NCI-H510A treated with DMSO at 0.1 percent for 48 hours (cell line): Measurements from ENCODE around the gene PCGF2.

Experiments
- DNase-seq: peaks from one replicate; lab custom pipeline; 2025; lab: John Stamatoyannopoulos, UW

The PCGF2 gene

GRCh38 chr17:38717139-38717745 lies 30.9 kb downstream of the PCGF2 start:
- no peak for DNase-seq

GRCh38 chr17:38716368-38717005 lies 31.6 kb downstream of the PCGF2 start:
- no peak for DNase-seq

DNA sequence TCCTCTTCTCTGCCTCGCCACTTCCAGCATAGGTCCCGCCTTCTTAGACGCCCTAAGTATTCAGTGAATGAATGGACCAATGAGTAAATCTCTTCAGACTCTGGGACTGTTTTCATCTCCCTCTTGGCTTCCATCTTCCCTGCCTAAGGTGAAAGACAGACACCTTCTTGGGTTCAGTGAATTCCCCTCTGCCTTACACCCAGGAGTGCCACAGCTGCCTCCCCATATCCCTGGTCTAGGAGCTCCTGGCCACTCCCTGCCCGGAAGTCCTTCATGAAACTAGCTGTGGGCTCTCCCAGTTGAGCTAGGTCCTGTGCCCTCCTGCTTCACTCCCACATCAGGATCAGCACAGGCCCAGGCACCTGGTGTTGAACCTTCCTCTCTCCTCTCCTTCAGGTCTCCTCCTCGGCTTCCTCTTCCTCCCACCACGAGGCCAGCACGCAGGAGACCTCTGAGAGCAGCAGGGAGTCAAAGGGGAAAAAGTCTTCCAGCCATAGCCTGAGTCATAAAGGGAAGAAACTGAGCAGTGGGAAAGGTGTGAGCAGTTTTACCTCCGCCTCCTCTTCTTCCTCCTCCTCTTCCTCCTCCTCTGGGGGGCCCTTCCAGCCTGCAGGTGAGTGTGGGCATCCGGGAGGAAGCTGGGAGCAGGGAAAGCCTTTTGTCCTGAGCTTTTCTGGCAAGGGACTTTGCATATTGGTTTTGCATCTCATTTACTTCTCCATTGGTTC lies 32.8 kb downstream of the PCGF2 start:
- DNase-seq: no peak

- DNase-seq: no peak
Measured at GRCh38 chr17:38713456-38714075, 34.6 kb downstream of the PCGF2 start.

GRCh38 chr17:38712593-38712992 lies 35.5 kb downstream of the PCGF2 start:
- DNase-seq: no peak

DNA sequence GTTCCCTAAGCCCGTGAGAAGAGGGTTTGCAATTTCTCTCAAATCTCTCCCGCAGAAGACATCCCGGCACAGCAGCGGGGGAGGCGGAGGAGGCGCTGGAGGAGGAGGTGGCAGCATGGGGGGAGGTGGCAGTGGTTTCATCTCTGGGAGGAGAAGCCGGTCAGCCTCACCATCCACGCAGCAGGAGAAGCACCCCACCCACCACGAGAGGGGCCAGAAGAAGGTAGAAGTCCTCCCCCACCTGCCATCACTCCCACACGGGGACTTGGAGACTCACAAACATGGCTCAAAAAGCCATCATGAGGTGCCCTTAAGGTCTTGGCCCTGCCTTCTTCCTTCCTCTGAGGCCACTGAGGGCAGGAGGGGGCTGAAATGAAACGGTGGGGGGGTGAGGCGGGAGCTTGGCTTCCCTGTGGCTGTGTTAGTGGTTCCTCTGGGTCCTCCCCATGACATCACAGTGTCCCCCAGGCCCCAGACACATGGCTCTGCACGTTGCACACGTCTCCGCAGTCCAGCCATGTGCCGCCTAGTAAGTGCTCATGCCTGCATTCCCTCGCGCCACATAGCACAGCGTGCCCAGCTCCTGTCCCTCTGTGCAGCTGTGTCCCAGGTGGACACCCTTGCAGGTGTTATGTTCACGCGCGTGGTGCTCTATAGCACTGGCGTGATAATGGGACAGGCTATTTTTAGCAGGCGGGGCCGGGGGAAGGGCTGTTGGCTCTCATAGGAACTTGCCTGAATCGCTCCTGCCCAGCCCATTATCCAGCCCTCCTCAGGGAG lies 36.2 kb downstream of the PCGF2 start:
- DNase-seq: no peak

- DNase-seq: no peak
Measured at GRCh38 chr17:38710985-38711384, 37.2 kb downstream of the PCGF2 start.

- no peak for DNase-seq
Measured at GRCh38 chr17:38710604-38710962, 37.6 kb downstream of the PCGF2 start.

DNA sequence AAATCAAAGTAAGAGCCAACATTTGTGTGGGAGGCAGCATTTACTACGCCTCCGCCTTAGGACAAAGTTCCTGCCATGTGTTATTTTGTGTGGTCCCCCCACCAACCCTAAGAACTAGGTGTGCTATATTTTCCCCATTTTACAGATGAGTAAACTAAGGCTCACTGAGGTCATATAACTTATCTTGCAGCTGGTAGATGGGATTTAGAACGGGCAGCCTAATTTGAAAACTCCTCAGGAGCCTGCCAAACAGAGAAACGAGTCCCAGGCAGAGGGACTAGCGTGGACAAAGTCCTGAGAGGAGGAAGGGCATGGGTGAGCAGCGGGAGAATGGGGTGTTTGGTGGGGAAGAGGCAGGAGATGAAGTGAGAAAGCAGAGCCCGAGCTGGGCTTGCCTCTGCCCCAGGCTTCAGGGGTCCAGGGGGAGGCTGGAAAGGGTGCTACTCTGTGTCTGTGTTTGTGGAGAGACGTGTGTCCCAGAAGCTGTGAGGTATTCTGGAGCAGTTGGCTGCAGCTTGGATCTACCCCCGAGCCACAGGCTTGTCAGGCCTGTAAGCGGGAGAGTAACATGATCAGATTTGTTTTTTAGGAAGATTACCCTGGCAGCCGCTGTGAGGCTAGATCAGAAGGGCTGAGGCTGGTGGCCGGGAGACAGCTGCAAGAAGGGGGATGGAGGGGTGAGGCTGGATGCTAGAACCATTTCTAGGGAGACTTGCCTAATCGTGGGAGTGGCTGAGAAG lies 38.1 kb downstream of the PCGF2 start:
- no peak for DNase-seq

GRCh38 chr17:38709104-38709820 lies 38.9 kb downstream of the PCGF2 start:
- no peak for DNase-seq

- DNase-seq: peak; percentile 96
Measured at GRCh38 chr17:38707678-38708351, 40.3 kb downstream of the PCGF2 start.

GRCh38 chr17:38706505-38707216 lies 41.5 kb downstream of the PCGF2 start:
- peak; percentile 49 for DNase-seq

DNA sequence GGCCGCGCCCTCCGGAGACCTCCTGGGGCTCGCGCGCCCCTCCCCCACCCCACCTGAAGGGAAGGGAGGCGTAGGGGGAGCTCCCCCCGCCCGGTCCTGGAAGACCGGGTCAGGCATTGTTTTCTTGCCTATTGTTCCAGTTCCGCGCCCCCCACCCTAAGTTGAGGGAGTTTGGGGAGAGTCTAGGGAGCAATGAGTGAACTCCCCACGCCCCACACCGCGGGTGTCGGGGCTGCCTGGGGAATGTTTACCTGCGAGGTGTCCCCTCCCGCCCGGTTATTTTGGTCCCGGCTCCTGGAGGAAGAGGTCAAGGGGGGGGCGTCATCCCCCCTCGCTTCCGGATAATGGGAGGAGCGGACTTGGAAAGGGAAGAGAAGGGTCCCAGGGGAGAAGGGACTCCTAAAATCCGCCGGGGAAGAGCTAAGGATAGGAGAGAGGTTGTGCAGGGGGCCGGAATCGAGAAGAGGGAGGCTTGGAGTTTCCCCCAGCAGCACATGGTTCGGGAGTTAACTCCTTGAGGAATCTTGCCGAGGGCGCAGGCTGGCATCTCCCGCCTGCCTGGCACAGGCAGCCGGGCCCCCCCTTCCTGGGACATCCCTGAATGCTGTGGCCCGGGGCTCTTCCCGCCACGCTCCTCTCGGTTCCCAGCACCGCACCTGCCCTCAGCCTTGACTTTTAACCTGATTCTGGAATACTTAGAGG lies 42.2 kb downstream of the PCGF2 start:
- peak; percentile 51 for DNase-seq

GRCh38 chr17:38705523-38705802 lies 42.7 kb downstream of the PCGF2 start:
- DNase-seq: no peak

DNA sequence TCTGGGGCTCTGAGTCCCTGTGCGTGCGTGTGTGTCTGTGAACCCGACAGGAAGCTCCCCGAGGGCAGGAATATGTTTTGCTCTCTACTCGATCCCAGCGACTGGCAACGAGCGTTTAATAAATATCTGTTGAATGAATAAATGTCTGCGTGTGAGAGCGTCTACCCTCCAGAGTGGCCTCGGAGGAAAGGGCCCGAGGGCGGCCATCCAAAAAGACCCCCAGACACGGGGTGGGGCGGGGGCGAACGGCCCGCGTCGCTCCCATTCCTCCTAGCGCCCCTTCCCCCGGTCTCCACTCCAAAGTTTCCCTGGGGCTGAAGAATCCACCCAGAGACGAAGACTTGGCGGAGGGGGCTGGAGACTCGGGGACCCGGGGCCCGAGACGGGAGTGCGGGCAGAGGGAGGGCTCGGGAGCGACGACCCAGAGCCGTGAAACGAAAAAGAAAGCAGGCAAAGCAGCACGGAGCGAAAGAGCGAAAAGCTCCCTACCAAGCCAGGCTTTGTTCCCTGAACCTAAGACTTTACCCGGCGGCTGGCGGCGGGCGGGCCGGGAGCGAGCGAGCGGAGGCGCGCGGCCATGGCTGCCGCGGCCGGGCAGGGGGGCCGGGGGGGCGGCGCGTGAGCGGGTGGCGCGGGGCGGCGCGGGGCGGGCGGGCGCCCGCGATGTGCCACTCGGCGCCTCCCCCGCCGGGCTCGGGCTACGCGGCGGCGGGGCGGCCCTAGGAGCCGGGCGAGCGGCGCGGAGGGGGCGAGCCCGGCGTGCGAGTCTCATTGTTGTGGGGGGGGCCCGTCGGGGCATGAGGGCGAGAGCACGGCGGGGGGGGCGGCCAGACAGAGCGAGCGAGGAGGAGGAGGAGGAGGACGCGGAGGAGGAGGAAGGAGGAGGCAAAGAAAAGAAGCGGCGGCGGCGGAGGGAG lies 43.3 kb downstream of the PCGF2 start, which contains the start of gene MLLT6:
Gene MLLT6 (plus strand): TSS at position 668 of the 917 bp plus-strand sequence. CDS start 360 bp downstream, outside the sequence.
- DNase-seq: peak; percentile 78

GRCh38 chr17:38703742-38704605 lies 44.2 kb downstream of the PCGF2 start:
- DNase-seq: peak; percentile 97
